K562 (cell line): ENCODE measurements around the gene DAPK3. TPM values are rescaled to one million over a fixed set of nuclear protein-coding genes. Genes with fewer than 3 reads are reported as not detected.

ENCODE experiments used
- EP400 ChIP-seq: fragments of 450-650 bp; IDR thresholded peaks from 2 replicates; pipeline ENCODE4 v1.6.1; 2017; ENCODE audit warnings: antibody characterized with exemption, mild to moderate bottlenecking, moderate library complexity
- HNRNPL ChIP-seq: fragments of 200-400 bp; formaldehyde crosslinking; IDR thresholded peaks from 2 replicates; pipeline ENCODE4 v1.6.1; 2017; ENCODE audit warnings: low read depth, mild to moderate bottlenecking, low read length
- MTA3 ChIP-seq: fragments of 450-650 bp; formaldehyde crosslinking; IDR thresholded peaks from 2 replicates; pipeline ENCODE4 v1.6.1; 2017; ENCODE audit warnings: mild to moderate bottlenecking, borderline replicate concordance
- NR0B1 ChIP-seq: fragments of 450-650 bp; IDR thresholded peaks from one replicate; pipeline ENCODE4 v1.6.1; 2018; ENCODE audit warnings: mild to moderate bottlenecking, moderate library complexity; ENCODE audit not compliant: partially characterized antibody
- NUFIP1 ChIP-seq: fragments of 450-650 bp; IDR thresholded peaks from 2 replicates; pipeline ENCODE4 v1.6.1; 2018; ENCODE audit not compliant: partially characterized antibody
- POLR2G ChIP-seq: fragments of 200-400 bp; formaldehyde crosslinking; IDR thresholded peaks from 2 replicates; pipeline ENCODE4 v1.6.1; 2017; ENCODE audit warnings: low read depth, mild to moderate bottlenecking, antibody characterized with exemption, low read length, moderate library complexity
- PTBP1 ChIP-seq: fragments of 200-400 bp; formaldehyde crosslinking; IDR thresholded peaks from 2 replicates; pipeline ENCODE4 v1.6.1; 2017; ENCODE audit warnings: low read depth, low read length
- RREB1 ChIP-seq: fragments of 250-450 bp; sonication (Bioruptor Pico); IDR thresholded peaks from 2 replicates; pipeline ENCODE4 v1.4.0; 2020
- ZNF77 ChIP-seq: fragments of 250-450 bp; sonication (Bioruptor Pico); IDR thresholded peaks from 2 replicates; pipeline ENCODE4 v1.5.0; 2020
- polyA plus RNA-seq, 8 experiments: library from polyadenylated mRNA; depleted of rRNA in 4 of 8; stranded (reverse) in 5 of 8; unstranded in 3 of 8; fragments of >200 nt; fragmentation: Nextera tagmentation in 2 of 8; fragmentation: Illumina TruSeq in 1 of 8; extraction: Ambion mirVana in 2 of 8; extraction: Trizol in 1 of 8; gene quantifications; 2 replicates each; pipeline versions ENCODE4 v1.2.1 to v1.2.3, GENCODE V29; 2011 to 2014; ENCODE audit warnings: inconsistent platforms in 1 of 8, missing spikeins in 1 of 8
- total RNA-seq, 7 experiments: library from RNA; depleted of rRNA in 6 of 7; stranded (reverse); fragments of >200 nt in 6 of 7; fragmentation: Illumina TruSeq in 2 of 7; extraction: Trizol in 2 of 7; gene quantifications; 2 replicates each; pipeline versions ENCODE4 v1.2.1 to v1.2.3, GENCODE V29; 2011 to 2021; ENCODE audit warnings: low replicate concordance in 1 of 7
- TF ChIP-seq, protein P1 (sequence below), 2 experiments: IDR thresholded peaks; 2 replicates each; pipeline ENCODE4 v1.6.1; 2011; ENCODE audit warnings: borderline replicate concordance in 1 of 2, control low read depth in 1 of 2, low read depth in 1 of 2, low read length in 1 of 2, mild to moderate bottlenecking in 1 of 2, mixed read lengths in 1 of 2, moderate library complexity in 1 of 2; ENCODE audit not compliant: insufficient read depth in 1 of 2, insufficient read length in 1 of 2, poor library complexity in 1 of 2, severe bottlenecking in 1 of 2; ENCODE audit errors: extremely low read depth in 1 of 2

The DAPK3 gene
- total and polyA plus RNA-seq, 9 of the 15 experiments (the other 6 are each of a cell fraction or from before 2014, with no cell fraction given), result 0.14 to 63.4 (median 25.0) TPM

GRCh38 chr19:3985643-3986259, 14.9 kb upstream of the DAPK3 start (continued):
- TF ChIP-seq RREB1 (CRISPR knock-in tag), result no peak
- TF ChIP-seq ZNF77, result no peak
- no peak for TF ChIP-seq HNRNPL
- TF ChIP-seq EP400, result no peak
- no peak for TF ChIP-seq POLR2G
- TF ChIP-seq MTA3, result peak; percentile 24; the same call in 1 of the 2 replicates
- no peak for TF ChIP-seq NUFIP1
- TF ChIP-seq, protein P1, sequence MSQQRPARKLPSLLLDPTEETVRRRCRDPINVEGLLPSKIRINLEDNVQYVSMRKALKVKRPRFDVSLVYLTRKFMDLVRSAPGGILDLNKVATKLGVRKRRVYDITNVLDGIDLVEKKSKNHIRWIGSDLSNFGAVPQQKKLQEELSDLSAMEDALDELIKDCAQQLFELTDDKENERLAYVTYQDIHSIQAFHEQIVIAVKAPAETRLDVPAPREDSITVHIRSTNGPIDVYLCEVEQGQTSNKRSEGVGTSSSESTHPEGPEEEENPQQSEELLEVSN (IDR thresholded peaks at IDR 0.05; ENCODE audit: borderline replicate concordance in 1 of 2, extremely low read depth in 1 of 2, insufficient read depth in 1 of 2, insufficient read length in 1 of 2, low read depth in 1 of 2, low read length in 1 of 2, poor library complexity in 1 of 2, severe bottlenecking in 1 of 2), result no peak
- TF ChIP-seq PTBP1, result no peak
- TF ChIP-seq NR0B1, result no peak
